Measurements from ENCODE around the gene DNAJC5. TPM values are rescaled to one million over a fixed set of nuclear protein-coding genes. Genes with fewer than 3 reads are reported as not detected.
A peak's percentile ranks its signal among the peaks of the same experiment; 100 is the strongest.
"Not testable (repeated sequence)": the region's sequence is repeated elsewhere in the genome, so short reads cannot be mapped to it uniquely, and the experiment has no call there.

DNAJC5 gene
- total RNA-seq, 2 experiments from 2014 or later = 54.0 to 58.7 TPM

DNA sequence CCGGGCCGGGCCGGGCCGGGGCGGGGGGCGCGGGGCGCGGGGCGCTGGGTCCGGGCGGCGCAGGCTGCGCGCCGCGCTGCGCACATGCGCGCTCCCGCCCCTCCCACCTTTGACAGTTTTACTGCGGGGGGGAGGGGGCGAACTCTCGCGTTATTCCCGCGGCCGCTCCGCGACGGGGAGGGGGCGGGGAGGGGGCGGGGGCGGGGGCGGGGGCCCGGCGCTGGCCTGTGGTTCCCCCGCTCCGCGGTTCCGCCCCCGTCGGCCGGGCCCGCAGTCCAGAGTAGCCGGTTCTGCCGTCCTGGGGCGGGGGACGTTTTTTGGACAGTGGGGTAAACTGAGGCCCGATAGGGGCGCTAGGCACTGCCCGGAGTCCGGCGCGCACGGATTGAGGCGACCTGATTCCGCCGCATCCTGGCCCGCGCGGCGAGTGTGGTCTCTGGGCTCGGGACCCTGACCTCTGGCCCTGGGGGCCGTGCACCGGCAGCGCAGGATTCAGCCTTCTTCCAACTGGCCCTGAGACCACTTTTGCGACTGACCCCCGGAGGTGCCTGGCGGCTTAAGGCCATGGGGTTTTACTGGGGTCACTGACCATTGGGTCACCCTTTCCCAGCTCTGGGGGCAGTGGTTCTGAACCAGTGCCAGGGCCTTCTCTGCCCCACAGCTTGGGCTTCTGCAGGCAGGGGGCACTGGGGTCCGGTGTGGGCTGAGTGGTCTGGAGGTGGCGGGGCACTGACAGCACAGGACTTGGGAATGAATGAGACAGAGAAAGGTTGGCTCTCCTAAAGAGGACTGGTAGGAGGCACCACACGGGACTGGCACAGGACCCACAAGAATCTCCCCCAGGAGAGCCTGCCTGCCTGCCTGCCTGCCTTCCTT, 75.2 kb downstream of the DNAJC5 start, which contains the start of gene ZNF512B:
ZNF512B (minus strand) TSS at position 93 of the 876 bp plus-strand sequence. CDS start 1,980 bp downstream, outside the sequence.
- Mint-ChIP-seq H3K9me3 (no peaks in the 10 kb centered on the region), H3K27me3 (peaks cover 2% of the 10 kb centered on the region), H3K4me3 (peak within 1 kb of the TSS; percentile 79), H3K36me3 (ENCODE audit: low read depth) (peaks cover 7% of the 10 kb centered on the region), H3K27ac (peak within 1 kb of the TSS; percentile 87), H3K4me1 (peaks cover 30% of the 10 kb centered on the region)
- peak; percentile 74 for DNase-seq
- ChIA-PET POLR2A (no interaction called here), CTCF (no interaction called here)

DNA sequence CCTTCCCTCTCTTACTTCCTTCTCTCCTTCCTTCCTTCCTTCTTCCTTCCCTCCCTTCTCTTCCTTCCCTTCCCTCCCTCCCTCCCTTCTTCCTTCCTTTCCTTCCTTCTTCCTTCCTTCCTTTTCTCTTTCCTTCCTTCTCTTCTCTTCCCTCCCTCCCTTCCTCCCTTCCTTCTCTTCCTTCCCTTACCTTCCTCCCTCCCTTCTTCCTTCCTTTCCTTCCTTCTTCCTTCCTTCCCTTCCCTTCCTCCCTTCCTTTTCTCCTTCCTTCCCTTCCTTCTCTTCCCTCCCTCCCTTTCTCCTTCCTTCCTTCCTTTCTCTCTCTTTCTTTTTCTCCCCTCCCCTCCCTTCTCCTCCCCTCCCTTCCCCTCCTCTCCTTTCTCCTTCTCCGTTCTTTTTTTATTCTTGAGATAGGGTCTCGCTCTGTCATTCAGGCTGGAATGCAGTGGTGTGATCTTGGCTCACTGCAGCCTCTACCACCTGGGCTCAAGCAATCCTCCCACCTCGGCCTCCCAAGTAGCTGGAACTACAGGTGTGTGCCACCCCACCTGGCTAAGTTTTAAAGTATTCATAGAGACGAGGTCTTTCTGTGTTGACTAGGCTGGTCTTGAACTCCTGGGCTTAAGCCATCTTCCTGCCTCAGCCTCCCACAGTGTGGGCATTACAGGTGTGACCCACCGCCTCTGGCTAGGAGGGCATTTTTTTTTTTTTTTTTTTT, 75.9 kb downstream of the DNAJC5 start:
- ChIA-PET CTCF (interaction anchor here (0.7 to 1.1 kb wide), 2 partner anchors 9 to 450 kb away, joined by 3 read pairs; no protein-coding TSS in a partner anchor), POLR2A (no interaction called here)

DNA sequence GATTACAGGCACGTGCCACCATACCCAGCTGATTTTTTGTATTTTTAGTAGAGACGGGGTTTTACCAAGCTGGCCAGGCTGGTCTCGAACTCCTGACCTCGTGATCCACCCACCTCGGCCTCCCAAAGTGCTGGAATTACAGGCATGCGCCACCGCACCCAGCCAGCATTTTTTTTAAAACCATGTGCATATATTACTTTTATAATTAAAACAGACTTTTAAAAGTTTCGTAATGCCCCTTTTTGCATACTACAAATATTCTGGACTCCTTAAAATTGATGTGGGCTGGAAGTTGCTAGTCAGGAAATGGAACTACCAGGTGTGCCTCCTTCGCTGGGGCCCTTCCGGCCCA, 77.0 kb downstream of the DNAJC5 start:
- H3K27me3 Mint-ChIP-seq, H3K27ac Mint-ChIP-seq, H3K9me3 Mint-ChIP-seq, H3K4me3 Mint-ChIP-seq, DNase-seq, POLR2A ChIA-PET: not testable (repeated sequence)
- CTCF ChIA-PET = interaction anchor here (0.7 to 1.1 kb wide), 2 partner anchors 8 to 451 kb away, joined by 3 read pairs; no protein-coding TSS in a partner anchor
- H3K36me3 Mint-ChIP-seq (ENCODE audit: low read depth) = peaks cover 15% of the 10 kb centered on the region
- peaks cover 41% of the 10 kb centered on the region for H3K4me1 Mint-ChIP-seq

More for the DNA sequence above, 75.9 kb downstream of the DNAJC5 start:
- H3K4me3 Mint-ChIP-seq = peak overlapping the region; percentile 61
- peak overlapping the region; percentile 41 for H3K27ac Mint-ChIP-seq
- no peak for DNase-seq
- H3K4me1 Mint-ChIP-seq = peaks cover 30% of the 10 kb centered on the region
- peaks cover 2% of the 10 kb centered on the region for H3K27me3 Mint-ChIP-seq
- peaks cover 7% of the 10 kb centered on the region for H3K36me3 Mint-ChIP-seq (ENCODE audit: low read depth)
- H3K9me3 Mint-ChIP-seq = no peaks in the 10 kb centered on the region

DNA sequence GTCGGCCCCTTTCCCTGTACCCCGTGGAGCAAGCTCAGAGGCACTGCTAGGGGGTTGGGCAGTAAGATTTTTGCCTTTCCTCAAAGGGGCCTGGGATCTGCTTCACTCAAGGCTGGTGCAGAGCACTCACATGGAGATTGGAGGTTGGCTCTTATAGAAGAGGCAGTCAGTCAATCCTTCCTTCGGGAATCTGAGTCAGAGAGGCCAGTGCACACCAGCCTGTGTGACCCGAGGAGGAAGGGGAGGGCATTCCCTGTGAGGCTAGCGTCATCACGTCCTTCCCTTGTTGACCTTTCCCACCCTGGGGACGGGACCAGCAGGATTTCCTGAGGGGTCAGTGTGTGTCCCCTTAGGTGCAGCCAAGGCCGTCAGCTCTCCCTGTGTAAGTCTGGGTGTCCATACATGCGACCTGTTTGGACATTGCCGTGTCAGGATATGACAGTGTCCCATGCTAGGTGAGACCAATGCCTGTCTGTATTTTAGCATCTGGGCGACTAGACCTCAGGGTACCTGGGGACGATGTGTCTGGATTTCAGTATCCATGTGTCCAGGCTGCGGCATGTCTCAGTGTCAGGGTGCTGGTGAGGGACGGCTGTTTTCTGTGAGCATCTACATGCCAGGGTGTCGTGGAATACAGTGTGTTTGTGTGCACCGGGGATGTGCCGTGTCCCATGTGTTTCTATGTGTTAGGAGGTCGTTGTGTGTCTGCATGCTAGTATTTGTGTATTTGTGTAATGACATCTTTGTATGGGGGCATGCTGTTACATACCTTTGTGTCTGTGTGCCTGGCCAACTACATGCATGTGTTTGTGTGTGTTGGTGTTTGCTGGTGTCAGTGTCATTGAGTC, 77.6 kb downstream of the DNAJC5 start:
- H3K27ac Mint-ChIP-seq = no peak overlapping the region
- H3K27me3 Mint-ChIP-seq = peaks cover 2% of the 10 kb centered on the region
- CTCF ChIA-PET = interaction anchor here (1.1 to 1.8 kb wide), 3 partner anchors 8 to 81 kb away, joined by 3 to 9 read pairs (median 3); no protein-coding TSS in a partner anchor
- peaks cover 47% of the 10 kb centered on the region for H3K4me1 Mint-ChIP-seq
- no peak overlapping the region for H3K4me3 Mint-ChIP-seq
- peaks cover 15% of the 10 kb centered on the region for H3K36me3 Mint-ChIP-seq (ENCODE audit: low read depth)
- POLR2A ChIA-PET = no interaction called here
- no peak for DNase-seq
- H3K9me3 Mint-ChIP-seq = no peaks in the 10 kb centered on the region

DNA sequence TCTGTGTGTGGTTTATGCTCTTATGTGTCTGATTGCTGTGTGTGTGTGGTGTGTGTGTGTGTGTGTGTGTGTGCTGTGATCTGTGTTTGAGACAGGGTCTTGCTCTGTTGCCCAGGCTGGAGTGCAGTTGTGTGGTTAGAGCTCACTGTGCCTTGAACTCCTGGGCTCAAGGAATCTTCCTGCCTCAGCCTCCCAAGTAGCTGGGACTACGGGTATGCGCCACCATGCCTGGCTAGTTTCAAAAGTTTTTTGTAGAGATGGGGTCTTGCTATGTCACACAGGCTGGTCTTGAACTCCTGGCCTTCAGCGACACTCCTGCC, 78.2 kb downstream of the DNAJC5 start:
- H3K27me3 Mint-ChIP-seq = peaks cover 2% of the 10 kb centered on the region
- peaks cover 50% of the 10 kb centered on the region for H3K4me1 Mint-ChIP-seq
- H3K36me3 Mint-ChIP-seq (ENCODE audit: low read depth) = peaks cover 15% of the 10 kb centered on the region
- POLR2A ChIA-PET = no interaction called here
- DNase-seq = no peak
- H3K4me3 Mint-ChIP-seq = no peak overlapping the region
- no peak overlapping the region for H3K27ac Mint-ChIP-seq
- no peaks in the 10 kb centered on the region for H3K9me3 Mint-ChIP-seq
- CTCF ChIA-PET = interaction anchor here (0.6 to 1.8 kb wide), 10 partner anchors 9 to 428 kb away, joined by 3 to 10 read pairs (median 3); no protein-coding TSS in a partner anchor

DNA sequence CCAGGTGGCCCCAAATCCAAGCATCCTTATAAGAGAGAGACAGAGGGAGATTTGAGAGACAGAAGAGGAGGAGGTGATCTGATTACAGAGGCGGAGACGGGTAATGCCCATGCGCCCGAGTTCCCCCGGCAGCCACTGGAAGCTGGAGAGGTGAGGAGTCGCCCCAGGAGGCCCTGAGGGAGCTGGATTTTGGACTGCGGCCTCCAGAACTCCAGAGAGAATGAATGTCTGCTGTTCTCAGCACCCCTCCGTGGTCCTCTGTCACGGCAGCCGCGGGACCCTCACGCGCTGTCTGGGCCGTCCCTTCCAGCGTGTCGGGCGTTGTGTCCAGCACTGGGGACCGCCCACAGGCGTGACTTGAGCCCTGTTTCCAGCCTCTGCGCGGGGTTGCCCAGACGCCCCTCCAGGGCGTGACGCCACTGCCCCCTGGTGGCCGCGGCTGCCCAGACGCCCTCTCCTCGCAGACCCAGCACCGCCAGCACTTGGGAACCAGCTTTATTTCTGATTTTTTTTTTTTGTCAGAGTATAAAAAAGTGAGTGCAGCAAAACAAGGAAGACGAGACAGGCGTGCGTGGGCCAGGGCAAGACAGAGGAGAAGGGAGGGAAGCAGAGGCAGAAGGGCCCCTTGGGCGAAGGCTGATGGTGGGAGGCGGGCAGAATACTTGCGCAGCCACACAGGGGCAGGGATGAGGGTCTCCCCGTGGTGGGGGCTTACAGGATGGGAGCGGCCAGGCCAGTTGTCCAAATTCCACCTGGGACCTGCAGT, 78.9 kb downstream of the DNAJC5 start:
- H3K27ac Mint-ChIP-seq = no peak overlapping the region
- H3K4me3 Mint-ChIP-seq = no peak overlapping the region
- ChIA-PET CTCF (interaction anchor here (0.6 to 1.8 kb wide), 17 partner anchors 10 to 435 kb away, joined by 3 to 10 read pairs (median 3); partner anchors contain the start of gene C20orf204), POLR2A (no interaction called here)
- H3K4me1 Mint-ChIP-seq = peaks cover 47% of the 10 kb centered on the region
- peak; percentile 77 for DNase-seq
- peaks cover 2% of the 10 kb centered on the region for H3K27me3 Mint-ChIP-seq
- peaks cover 15% of the 10 kb centered on the region for H3K36me3 Mint-ChIP-seq (ENCODE audit: low read depth)
- no peaks in the 10 kb centered on the region for H3K9me3 Mint-ChIP-seq

DNA sequence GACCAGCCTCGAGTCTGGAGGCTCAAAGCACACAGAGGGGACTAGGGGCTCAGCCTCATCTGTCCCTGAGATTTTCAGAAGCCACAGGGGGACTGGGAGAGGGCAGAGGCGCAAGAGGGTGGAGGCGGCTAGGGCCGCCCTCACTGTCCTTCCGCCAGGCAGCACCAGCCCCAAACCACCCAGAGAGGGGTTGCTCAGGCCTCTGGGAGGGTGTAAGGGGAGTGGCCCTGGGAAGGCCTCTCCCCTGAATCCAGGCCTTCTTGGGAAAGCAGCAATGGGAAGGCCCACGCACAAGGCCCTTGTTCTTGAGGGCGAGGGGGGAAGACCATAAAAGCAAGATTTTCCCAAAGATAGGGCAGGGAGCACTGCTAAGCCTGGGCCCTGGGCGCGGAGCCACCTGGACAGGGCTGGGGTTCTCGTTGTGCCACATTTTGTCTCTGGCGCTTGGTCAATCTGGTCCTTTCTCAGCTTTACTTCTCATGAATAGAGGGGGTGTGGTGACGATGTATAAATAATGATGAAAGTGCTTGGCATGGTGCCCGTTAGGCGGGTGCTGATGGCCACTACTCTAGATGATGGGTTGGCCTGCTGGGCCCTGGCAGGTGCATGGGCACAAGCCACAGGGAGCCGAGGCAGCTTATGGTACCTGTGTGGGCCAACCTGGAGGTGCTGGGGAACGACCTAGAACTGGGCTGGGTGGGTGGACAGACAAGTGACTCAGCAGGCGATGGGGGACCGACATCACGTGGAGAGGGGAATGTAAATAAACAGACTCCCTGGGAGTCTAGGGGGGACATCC, 79.7 kb downstream of the DNAJC5 start:
- Mint-ChIP-seq H3K27me3 (peaks cover 2% of the 10 kb centered on the region), H3K4me1 (peaks cover 44% of the 10 kb centered on the region), H3K27ac (no peak overlapping the region), H3K9me3 (no peaks in the 10 kb centered on the region), H3K36me3 (ENCODE audit: low read depth) (peaks cover 15% of the 10 kb centered on the region), H3K4me3 (no peak overlapping the region)
- no peak for DNase-seq
- CTCF ChIA-PET = interaction anchor here (0.6 to 1.8 kb wide), 14 partner anchors 11 to 436 kb away, joined by 3 to 10 read pairs (median 3); partner anchors contain the start of gene C20orf204
- POLR2A ChIA-PET = no interaction called here

DNA sequence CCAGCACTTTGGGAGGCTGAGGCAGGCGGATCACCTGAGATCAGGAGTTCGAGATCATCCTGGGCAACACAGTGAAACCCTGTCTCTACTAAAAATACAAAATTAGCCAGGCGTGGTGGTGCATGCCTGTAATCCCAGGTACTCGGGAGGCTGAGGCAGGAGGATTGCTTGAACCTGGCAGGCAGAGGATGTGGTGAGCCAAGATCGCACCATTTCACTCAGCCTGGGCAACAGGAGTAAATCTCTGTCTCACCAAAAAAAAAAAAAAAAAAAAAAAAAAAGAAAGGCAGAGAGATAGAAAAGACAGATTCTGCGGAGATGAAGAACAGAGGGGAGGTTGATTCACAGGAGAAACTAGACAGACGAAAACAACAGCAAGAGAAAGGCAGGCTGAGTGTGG, 81.6 kb downstream of the DNAJC5 start:
- H3K27me3 Mint-ChIP-seq, H3K9me3 Mint-ChIP-seq, CTCF ChIA-PET, POLR2A ChIA-PET: not testable (repeated sequence)
- Mint-ChIP-seq H3K27ac (peak overlapping the region; percentile 91), H3K4me3 (peak overlapping the region; percentile 5), H3K36me3 (ENCODE audit: low read depth) (peaks cover 15% of the 10 kb centered on the region), H3K4me1 (peaks cover 53% of the 10 kb centered on the region)
- DNase-seq = peak; percentile 21

DNA sequence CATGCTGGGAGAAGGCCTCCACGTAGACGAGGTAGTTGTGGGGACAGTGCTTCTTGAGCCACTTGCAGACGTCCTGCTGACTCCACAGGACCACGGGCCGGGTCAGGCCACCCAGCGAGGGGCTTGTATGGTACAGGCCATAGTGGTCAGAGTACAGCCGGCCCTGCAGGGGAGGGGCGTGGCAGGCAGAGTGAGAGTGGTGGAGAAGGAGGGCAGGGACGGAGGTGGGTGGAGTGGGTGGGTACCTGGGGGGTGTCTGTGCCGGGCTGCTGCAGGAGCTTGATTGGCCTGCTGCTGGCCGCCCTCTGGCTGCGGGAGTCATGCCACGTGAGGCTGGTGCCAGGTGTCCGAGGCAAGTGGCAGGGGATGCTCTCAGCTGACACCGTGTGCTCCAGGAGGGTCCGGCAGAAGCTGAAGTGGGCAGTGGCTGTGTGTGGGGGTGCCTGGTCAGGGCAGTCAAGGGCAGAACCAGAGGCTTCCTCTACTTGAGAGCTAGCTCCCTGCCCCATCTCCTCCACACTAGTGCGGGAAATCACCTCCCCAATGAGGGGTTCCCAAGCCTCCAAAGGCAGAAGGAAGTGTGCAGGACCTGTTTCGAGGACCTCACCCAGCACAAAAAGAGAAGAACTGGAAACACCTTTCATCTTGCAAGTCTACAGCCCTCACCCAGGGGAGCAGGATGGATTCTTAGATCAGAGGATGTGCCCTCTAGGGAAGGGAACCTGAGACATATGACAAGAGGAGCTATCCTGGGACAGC, 82.2 kb downstream of the DNAJC5 start:
- Mint-ChIP-seq H3K36me3 (ENCODE audit: low read depth) (peaks cover 15% of the 10 kb centered on the region), H3K4me1 (peaks cover 57% of the 10 kb centered on the region), H3K27ac (peak overlapping the region; percentile 91), H3K27me3 (no peaks in the 10 kb centered on the region), H3K4me3 (peak overlapping the region; percentile 77), H3K9me3 (no peaks in the 10 kb centered on the region)
- CTCF ChIA-PET = interaction anchor here (1.1 to 1.8 kb wide), 3 partner anchors 61 to 438 kb away, joined by 4 to 8 read pairs (median 4); no protein-coding TSS in a partner anchor
- POLR2A ChIA-PET = interaction anchor here (1.1 kb wide), 1 partner anchor 21 kb away, joined by 3 read pairs; the partner anchor contains the start of gene UCKL1
- DNase-seq = no peak

DNA sequence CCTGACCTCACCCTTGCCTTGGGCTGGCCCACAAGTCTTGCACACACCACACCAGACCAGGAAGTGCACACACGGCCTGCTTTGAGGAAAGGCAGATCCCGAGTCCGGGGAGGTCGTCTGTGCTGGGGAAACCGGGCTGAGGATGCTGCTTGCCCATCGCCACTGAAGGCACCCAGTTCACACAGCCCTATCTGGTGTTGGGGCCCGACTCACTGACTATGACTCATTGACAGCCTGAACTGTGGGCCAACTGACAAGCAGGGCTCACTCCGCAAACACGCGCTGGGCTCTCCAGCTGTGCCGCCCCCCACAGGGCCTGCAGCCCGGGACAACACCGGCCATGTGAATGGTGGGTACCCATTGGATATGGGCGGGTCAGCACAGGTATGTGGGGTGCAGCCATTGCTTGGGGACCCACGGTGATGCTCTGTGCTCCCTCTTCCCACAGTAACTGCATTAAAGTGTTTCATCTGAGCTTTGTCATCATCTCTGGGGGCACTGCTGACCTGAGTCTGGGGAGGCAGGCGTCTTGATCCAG, 82.9 kb downstream of the DNAJC5 start:
- Mint-ChIP-seq H3K4me3 (peak overlapping the region; percentile 77), H3K4me1 (peaks cover 60% of the 10 kb centered on the region), H3K9me3 (no peaks in the 10 kb centered on the region), H3K36me3 (ENCODE audit: low read depth) (peaks cover 20% of the 10 kb centered on the region), H3K27ac (peak overlapping the region; percentile 91), H3K27me3 (no peaks in the 10 kb centered on the region)
- ChIA-PET CTCF (interaction anchor here (0.6 to 1.8 kb wide), 4 partner anchors 61 to 438 kb away, joined by 4 to 8 read pairs (median 5); no protein-coding TSS in a partner anchor), POLR2A (interaction anchor here (1.1 kb wide), 1 partner anchor 21 kb away, joined by 3 read pairs; the partner anchor contains the start of gene UCKL1)
- peak; percentile 56 for DNase-seq

Data from activated CD4-positive, alpha-beta T cell treated with anti-CD3 and anti-CD28 coated beads, Interleukin-2, amount 10 ng/mL, durations not matched to agents 7 days and 5 days (primary cell).